HepG2 (cell line): ENCODE data around the gene EXOC6B. TPM values are rescaled to one million over a fixed set of nuclear protein-coding genes. Genes with fewer than 3 reads are reported as not detected.
A peak's percentile ranks its signal among the peaks of the same experiment; 100 is the strongest.

Experiments
- DNMT3B ChIP-seq: conservative IDR thresholded peaks from 2 replicates; pipeline ENCODE4 v1.6.1; 2016; ENCODE audit warnings: missing biosample characterization, control low read depth
- FOXK1 ChIP-seq: sonication (generic); formaldehyde crosslinking; IDR thresholded peaks from 2 replicates; pipeline ENCODE4 v1.4.0; 2020; ENCODE audit warnings: low read depth, missing genetic modification reagents, borderline replicate concordance
- IKZF5 ChIP-seq: IDR thresholded peaks from 2 replicates; pipeline ENCODE4 v1.6.1; 2018; ENCODE audit warnings: missing genetic modification reagents, mild to moderate bottlenecking, missing compliant biosample characterization
- KAT8 ChIP-seq: IDR thresholded peaks from 2 replicates; pipeline ENCODE4 v1.6.1; 2016; ENCODE audit warnings: missing genetic modification reagents, missing compliant biosample characterization
- KLF16 ChIP-seq, 2 experiments: sonication (generic) in 1 of 2; formaldehyde crosslinking in 1 of 2; IDR thresholded peaks; 2 replicates each; pipeline versions ENCODE4 v1.6.1 to v1.8.0; 2016 to 2023; ENCODE audit warnings: missing genetic modification reagents in 2 of 2, missing compliant biosample characterization in 1 of 2
- MAFK ChIP-seq, 2 experiments: IDR thresholded peaks in 1 of 2; conservative IDR thresholded peaks in 1 of 2; 2 replicates each; pipeline ENCODE4 v1.6.1; 2011; ENCODE audit warnings: improper control_type of control experiment in 2 of 2, low read length in 2 of 2
- PLSCR1 ChIP-seq: sonication (generic); formaldehyde crosslinking; IDR thresholded peaks from 2 replicates; pipeline ENCODE4 v1.5.0; 2020; ENCODE audit warnings: missing genetic modification reagents, mild to moderate bottlenecking, borderline replicate concordance
- RARA ChIP-seq: IDR thresholded peaks from 2 replicates; pipeline ENCODE4 v1.6.1; 2016; ENCODE audit warnings: missing genetic modification reagents, missing compliant biosample characterization
- RXRB ChIP-seq: IDR thresholded peaks from 2 replicates; pipeline ENCODE4 v1.6.1; 2016; ENCODE audit warnings: borderline replicate concordance, missing genetic modification reagents, missing compliant biosample characterization
- SMC3 ChIP-seq: IDR thresholded peaks from 2 replicates; pipeline ENCODE4 v1.6.1; 2011; ENCODE audit warnings: low read length, improper control_type of control experiment
- SOX5 ChIP-seq: IDR thresholded peaks from 2 replicates; pipeline ENCODE4 v1.6.1; 2016; ENCODE audit warnings: borderline replicate concordance
- THAP11 ChIP-seq: IDR thresholded peaks from 2 replicates; pipeline ENCODE4 v1.6.1; 2016; ENCODE audit warnings: missing biosample characterization, missing genetic modification reagents
- ZC3H13 ChIP-seq: sonication (generic); formaldehyde crosslinking; IDR thresholded peaks from 2 replicates; pipeline ENCODE4 v1.8.1; 2023; ENCODE audit warnings: mild to moderate bottlenecking, missing genetic modification reagents, moderate library complexity
- ZKSCAN8 ChIP-seq: IDR thresholded peaks from 2 replicates; pipeline ENCODE4 v1.6.1; 2016; ENCODE audit warnings: borderline replicate concordance, missing genetic modification reagents, missing compliant biosample characterization
- ZNF24 ChIP-seq: fragments of 450-650 bp; IDR thresholded peaks from 2 replicates; pipeline ENCODE4 v1.6.1; 2017; ENCODE audit warnings: antibody characterized with exemption, mild to moderate bottlenecking
- ZNF362 ChIP-seq: sonication (generic); formaldehyde crosslinking; IDR thresholded peaks from 2 replicates; pipeline ENCODE4 v1.4.0; 2020; ENCODE audit warnings: missing genetic modification reagents, mild to moderate bottlenecking, borderline replicate concordance
- ZNF430 ChIP-seq: sonication (generic); formaldehyde crosslinking; IDR thresholded peaks from 2 replicates; pipeline ENCODE4 v1.9.0; 2021; ENCODE audit warnings: mild to moderate bottlenecking, missing genetic modification reagents
- ZNF512 ChIP-seq: sonication (generic); formaldehyde crosslinking; IDR thresholded peaks from 2 replicates; pipeline ENCODE4 v1.4.0; 2020; ENCODE audit warnings: mild to moderate bottlenecking, missing genetic modification reagents
- ZNF674 ChIP-seq: sonication (generic); formaldehyde crosslinking; IDR thresholded peaks from 2 replicates; pipeline ENCODE4 v1.5.0; 2020; ENCODE audit warnings: low read depth, mild to moderate bottlenecking, missing genetic modification reagents
- polyA plus RNA-seq, 8 experiments: library from polyadenylated mRNA; depleted of rRNA in 3 of 8; stranded (reverse) in 7 of 8; unstranded in 1 of 8; fragments of >200 nt; fragmentation: Illumina TruSeq in 4 of 8; extraction: Trizol in 4 of 8; gene quantifications; 2 replicates each; pipeline versions ENCODE4 v1.2.1 to v1.2.3, GENCODE V29; 2011 to 2016; ENCODE audit warnings: low read depth in 4 of 8, missing spikeins in 1 of 8, mixed read lengths in 1 of 8; ENCODE audit not compliant: insufficient read depth in 1 of 8
- total RNA-seq, 5 experiments: library from RNA; depleted of rRNA; stranded (reverse); fragments of >200 nt; fragmentation: Illumina TruSeq; extraction: Trizol; gene quantifications; 2 replicates each; pipeline ENCODE4 v1.2.3, GENCODE V29; 2016; ENCODE audit warnings: low read depth in 1 of 5
- TF ChIP-seq, protein P1 (sequence below): sonication (generic); formaldehyde crosslinking; IDR thresholded peaks from 2 replicates; pipeline ENCODE4 v1.5.0; 2020; ENCODE audit warnings: missing genetic modification reagents
- TF ChIP-seq, protein P2 (sequence below): sonication (generic); formaldehyde crosslinking; IDR thresholded peaks from 2 replicates; pipeline ENCODE4 v1.4.0; 2020; ENCODE audit warnings: missing genetic modification reagents

EXOC6B gene
- total and polyA plus RNA-seq, 2 of the 13 experiments (the other 11 are each of a cell fraction or from before 2014, with no cell fraction given): 9.1 to 15.9 TPM

- TF ChIP-seq FOXK1 (CRISPR knock-in tag) (0 out of 2 replicates have a peak, but pooled peaks have one; percentile 25), IKZF5 (CRISPR knock-in tag) (no peak), RARA (CRISPR knock-in tag) (0 out of 2 replicates have a peak, but pooled peaks have one; percentile 19), ZNF674 (CRISPR knock-in tag) (no peak), SMC3 (peak; percentile 92), ZNF362 (CRISPR knock-in tag) (no peak), KLF16 (CRISPR knock-in tag; IDR thresholded peaks at IDR 0.05) (peak in 1 of 2 experiments; percentile 56; a peak in 1 of 4 replicates), ZC3H13 (CRISPR knock-in tag) (no peak), PLSCR1 (CRISPR knock-in tag) (no peak), RXRB (CRISPR knock-in tag) (peak; percentile 50; the same call in 1 of the 2 replicates), THAP11 (peak; percentile 61), DNMT3B (CRISPR knock-in tag) (0 out of 2 replicates have a peak, but pooled peaks have one; percentile 68), ZNF24 (peak; percentile 32; the same call in 1 of the 2 replicates), ZNF512 (CRISPR knock-in tag) (no peak), SOX5 (CRISPR knock-in tag) (peak; percentile 29; the same call in 1 of the 2 replicates), MAFK (conservative IDR thresholded peaks at IDR 0.05 in 1 of 2, IDR thresholded peaks at IDR 0.05 in 1 of 2; ENCODE audit: low read length in 2 of 2) (peak; percentile 56 to 61), KAT8 (CRISPR knock-in tag) (peak; percentile 63; the same call in 1 of the 2 replicates), ZNF430 (CRISPR knock-in tag) (no peak), ZKSCAN8 (CRISPR knock-in tag) (peak; percentile 71; the same call in 1 of the 2 replicates)
- TF ChIP-seq, protein P1, sequence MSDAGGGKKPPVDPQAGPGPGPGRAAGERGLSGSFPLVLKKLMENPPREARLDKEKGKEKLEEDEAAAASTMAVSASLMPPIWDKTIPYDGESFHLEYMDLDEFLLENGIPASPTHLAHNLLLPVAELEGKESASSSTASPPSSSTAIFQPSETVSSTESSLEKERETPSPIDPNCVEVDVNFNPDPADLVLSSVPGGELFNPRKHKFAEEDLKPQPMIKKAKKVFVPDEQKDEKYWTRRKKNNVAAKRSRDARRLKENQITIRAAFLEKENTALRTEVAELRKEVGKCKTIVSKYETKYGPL (CRISPR knock-in tag): peak; percentile 97
- TF ChIP-seq, protein P2, sequence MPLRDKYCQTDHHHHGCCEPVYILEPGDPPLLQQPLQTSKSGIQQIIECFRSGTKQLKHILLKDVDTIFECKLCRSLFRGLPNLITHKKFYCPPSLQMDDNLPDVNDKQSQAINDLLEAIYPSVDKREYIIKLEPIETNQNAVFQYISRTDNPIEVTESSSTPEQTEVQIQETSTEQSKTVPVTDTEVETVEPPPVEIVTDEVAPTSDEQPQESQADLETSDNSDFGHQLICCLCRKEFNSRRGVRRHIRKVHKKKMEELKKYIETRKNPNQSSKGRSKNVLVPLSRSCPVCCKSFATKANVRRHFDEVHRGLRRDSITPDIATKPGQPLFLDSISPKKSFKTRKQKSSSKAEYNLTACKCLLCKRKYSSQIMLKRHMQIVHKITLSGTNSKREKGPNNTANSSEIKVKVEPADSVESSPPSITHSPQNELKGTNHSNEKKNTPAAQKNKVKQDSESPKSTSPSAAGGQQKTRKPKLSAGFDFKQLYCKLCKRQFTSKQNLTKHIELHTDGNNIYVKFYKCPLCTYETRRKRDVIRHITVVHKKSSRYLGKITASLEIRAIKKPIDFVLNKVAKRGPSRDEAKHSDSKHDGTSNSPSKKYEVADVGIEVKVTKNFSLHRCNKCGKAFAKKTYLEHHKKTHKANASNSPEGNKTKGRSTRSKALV (CRISPR knock-in tag): 0 out of 2 replicates have a peak, but pooled peaks have one; percentile 24
Measured at GRCh38 chr2:72770879-72771461, 54.9 kb downstream of the EXOC6B start (continued).
